NCI-H226 (cell line): ENCODE measurements around the gene SLC39A11.

Experiments
- DNase-seq: peaks from one replicate; pipeline ENCODE4 v3.0.0-alpha.2; 2015

SLC39A11 gene

DNA sequence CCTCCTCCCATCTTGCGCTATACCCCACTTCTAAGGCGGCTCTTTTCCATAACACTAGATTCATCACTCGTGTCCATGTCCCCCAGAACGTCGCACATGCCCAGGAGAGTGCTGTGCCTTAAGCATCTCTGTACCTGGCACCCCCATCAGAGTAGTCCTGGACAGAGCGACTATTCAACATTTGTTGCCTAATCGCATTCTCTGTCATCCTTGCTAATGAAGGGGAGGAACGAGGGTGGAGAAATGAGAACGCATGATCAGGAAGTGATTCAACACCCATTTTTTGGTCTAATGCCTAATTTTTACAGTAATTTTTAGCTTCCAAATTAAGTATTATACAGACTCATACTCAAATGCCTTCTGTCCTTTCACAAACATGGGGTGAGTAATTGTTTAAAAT lies 53.2 kb downstream of the SLC39A11 start:
- DNase-seq, result no peak

DNA sequence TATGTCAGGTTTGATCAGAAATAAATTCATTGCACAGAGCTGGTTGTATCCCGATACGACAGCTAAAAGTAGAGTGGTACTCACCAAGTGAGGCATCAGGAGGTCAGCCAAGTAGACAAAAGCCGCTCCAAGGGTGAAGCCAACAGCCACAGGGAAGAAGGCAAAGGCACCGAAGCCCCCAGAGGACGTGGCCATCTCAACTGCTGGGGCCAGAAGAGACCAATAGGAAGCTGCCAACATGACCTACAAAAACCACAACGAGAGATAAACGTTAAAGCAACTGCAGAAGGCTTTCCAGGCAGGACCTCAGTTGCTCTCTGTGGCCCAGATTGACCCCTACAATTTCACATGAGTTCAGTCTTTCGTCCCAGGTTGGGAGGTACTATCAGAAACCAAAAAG lies 61.0 kb downstream of the SLC39A11 start:
- DNase-seq, result no peak

DNA sequence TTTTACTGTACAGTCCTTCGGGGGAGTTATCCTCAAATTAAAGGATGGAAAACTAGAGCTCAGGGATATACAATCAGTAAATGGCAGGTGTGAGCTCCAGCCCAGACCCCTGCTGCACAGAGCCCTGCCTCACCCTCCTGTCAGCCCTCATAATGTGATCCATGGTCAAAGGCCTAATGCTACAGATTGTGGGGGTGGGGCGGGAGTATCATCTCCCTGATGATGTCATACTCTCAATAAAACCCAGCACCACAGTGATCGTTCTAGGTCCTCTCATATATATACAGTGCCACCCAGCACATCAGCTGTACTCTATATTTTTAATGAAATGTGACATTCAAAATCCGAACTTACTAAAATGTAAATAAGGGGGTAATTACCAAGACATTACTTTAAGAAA lies 61.5 kb downstream of the SLC39A11 start:
- no peak for DNase-seq

DNA sequence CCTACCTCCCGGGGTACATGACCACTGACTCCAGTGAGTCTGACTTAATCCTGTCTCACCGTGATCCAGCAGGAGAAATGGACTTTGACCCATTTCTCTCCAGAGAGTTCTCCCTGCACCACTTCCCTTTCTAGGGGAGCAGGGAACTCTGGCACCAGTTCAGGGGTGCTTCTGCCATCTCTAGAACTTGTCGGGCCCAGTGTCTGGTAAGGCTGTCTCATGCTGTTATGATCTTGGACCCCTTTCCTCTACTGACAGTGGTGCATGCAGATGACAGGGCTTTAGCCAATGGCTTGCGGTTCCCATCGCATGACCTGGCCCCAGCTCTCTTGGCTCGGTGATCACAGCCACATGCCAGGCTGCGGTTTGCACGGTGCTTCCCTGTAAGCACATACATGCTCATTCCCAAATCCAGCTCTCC lies 62.0 kb downstream of the SLC39A11 start:
- DNase-seq, result no peak

DNA sequence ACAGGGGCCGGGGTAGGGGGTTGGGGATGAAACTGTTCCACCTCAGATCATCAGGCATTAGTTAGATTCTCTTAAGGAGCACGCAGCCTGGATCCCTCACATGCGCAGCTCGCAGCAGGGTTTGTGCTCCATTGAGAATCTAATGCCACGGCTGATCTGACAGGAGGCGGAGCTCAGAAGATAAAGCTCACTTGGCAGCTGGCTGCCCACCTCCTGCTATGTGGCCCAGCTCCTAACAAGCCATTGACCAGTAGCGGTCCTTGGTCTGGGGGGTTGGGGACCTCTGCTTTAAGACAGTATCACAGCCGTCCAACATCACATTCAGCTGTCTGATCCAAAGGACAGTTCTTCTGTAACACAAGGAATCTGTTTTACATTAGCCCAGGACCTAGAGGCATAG lies 62.5 kb downstream of the SLC39A11 start:
- DNase-seq, result no peak

DNA sequence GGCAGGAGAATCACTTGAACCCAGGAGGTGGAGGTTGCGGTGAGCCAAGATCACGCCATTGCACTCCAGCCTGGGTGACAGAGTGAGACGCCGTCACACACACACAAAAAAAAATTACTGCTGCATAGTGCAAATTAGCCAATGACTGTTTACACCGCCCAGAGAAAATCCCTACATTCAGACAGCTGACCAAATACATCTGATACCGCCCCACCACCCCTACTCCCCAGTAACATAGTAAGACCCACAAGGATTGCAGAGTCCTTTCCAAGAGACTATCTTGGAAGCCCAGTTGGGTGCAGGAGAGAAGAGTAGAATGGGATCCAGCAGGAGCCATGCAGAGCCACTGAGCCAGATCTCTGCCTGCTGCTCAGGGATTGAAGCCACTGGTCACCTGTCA lies 63.5 kb downstream of the SLC39A11 start:
- DNase-seq, result no peak

DNA sequence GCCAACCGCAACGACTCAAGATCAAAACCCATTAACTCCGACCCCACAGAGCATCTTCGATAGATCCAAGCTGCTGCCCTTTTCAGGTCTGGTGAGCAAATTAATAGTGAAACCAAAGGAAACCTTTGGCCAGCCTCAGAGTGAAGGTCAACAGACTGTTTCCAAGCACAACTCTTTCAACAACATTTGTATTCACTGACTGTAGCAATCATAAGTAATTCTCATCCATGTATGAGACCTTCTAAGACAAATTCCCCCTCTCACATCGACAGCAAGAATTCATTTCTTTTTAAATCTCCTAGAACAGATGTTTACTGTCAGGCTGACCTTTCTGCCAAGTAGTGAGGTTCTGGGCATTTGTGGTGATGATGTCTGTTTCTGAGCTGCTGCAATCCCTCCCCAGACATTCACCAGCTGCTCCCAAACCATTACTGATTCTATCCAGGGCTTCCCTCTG lies 64.2 kb downstream of the SLC39A11 start:
- DNase-seq, result no peak

DNA sequence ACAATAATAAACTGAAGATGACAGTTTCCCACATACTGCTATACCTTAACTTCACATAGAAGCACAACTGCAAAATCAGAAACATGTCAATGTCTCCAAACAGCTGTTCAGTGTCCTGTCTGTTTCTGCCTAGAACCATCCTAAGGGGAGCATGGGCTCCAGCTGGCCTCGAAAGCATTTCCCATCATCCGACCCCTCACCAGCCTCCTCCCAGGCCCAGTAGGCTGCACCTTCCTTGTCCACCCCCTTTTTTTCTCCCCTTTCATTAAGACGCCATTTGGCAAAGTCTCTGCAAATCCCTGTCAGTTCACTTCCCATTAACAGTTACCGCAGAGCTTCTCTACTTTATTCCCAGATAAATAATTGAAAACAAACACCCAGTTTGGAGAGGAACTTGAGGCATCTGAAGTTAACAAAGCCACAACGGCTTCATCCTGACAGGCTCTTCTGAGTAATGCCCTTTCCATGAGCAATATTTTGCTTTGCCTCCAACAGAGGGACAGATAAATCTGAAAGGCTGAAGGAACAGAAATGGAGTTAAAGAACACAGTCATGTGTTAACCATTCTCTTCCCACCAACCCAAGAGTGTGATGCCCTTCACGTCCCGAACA lies 65.3 kb downstream of the SLC39A11 start:
- no peak for DNase-seq

DNA sequence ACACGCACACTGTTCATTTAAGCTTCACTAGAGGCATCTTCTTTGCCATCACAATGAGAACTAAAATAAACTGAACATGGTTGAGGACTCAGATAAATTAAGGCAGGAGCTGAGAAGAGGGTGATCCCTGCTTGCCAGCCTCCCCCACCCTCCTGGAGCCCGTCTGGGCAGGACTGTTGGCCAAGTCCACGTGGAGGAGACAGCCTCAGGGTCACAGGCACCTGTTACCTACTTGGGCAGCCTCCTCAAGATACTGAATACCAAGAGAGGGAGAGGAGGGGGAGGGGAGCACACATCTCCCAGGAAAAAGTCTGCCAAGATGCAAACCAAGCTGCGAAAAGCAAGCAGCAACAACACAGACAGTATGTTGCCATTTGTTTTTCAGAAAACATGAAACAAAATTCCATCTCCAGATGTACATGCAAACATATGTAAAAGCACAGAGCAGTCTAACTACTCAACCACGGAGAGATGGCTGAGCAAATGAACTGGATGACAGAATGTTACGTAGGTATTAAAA lies 67.4 kb downstream of the SLC39A11 start:
- no peak for DNase-seq

DNA sequence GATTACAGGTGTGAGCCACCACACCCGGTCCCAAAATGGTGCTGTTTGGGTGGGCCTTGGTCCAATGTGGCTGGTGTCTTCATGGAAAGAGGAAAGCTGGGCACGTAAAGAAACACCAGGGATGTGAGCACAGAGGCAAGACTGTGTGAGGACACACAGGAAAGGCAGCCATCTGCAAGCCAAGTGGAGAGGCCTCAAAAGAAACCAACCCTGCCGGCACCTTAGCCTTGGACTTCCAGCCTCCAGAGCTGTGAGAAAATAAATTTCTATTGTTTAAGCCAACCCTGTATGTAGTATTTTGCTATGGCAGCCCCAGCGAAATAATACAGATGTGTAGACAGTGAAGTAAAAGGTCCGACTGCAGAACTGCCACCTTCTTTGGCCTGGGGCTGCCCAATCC lies 68.7 kb downstream of the SLC39A11 start:
- DNase-seq, result no peak

DNA sequence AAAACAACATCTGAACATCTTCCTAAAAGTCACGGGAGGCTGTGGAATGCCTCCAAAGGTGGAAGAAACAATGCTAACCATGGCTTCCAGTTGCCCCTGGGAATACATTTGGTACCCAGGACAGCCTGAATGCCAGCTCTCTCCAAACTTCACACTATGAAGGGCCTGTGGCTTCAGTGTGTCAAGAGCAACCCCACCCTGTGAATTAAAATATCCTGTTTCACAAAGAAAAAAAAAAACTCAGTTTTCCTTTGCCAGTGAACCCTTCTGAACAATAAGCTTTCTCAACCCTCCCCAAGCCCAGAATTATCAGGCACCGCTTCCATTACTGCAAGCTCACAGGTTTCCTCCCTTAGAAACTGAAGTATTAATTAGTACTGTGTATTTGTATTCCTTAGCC lies 69.8 kb downstream of the SLC39A11 start:
- DNase-seq, result no peak

DNA sequence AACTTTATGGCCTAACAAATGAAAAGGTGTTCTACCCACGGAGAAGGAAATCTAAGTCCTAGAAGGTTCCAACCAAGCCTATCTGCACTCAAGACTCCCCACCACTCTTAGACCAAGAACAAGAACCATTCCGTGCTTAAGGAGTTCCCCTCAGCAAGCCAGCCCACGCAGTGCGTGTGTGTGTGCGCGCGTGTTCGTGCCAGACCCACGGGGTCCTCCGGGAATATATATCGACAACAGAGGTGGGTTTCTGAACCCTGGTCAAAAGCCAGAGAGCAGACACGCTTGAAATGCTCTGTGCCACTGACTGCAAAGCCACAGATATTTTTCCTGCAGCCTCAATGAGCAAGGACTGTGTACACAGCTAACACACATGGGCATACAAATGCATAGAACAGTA lies 70.7 kb downstream of the SLC39A11 start:
- no peak for DNase-seq

DNA sequence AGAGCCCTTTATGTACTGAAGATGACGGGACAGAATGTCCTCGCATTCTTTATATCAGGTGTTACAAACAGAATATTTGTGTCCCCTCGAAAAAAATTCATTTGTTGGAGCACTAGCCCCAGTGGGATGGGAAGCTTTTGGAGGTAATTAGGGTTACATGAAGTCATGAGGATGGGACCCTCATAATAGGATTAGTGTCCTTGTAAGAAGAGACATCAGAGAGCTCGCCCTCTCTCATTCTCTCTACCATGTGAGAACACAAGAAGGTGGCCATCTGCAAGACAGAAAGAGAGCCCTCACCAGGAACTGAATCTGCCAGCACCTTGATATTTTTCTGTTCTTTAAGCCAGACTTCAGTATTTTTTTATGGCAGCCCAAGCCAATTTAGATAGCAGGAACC lies 72.4 kb downstream of the SLC39A11 start:
- DNase-seq, result no peak

DNA sequence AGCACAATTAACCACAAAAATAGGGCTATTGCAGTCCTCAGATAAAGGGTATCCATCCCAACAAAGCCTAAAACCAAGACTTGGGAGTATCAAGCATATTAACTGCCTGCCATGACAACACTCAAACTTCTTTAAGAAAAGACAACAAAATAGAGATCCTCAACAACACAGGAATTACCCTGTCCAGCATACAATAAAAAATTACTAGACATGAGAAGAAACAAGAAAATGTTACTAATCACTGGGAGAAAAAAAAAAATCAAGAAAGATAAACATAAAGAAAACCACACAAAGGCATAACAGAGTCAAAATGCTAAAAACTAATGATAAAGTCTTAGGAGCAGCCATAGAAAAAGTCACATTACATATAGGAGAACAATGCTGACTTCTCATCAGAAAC lies 73.9 kb downstream of the SLC39A11 start:
- no peak for DNase-seq

DNA sequence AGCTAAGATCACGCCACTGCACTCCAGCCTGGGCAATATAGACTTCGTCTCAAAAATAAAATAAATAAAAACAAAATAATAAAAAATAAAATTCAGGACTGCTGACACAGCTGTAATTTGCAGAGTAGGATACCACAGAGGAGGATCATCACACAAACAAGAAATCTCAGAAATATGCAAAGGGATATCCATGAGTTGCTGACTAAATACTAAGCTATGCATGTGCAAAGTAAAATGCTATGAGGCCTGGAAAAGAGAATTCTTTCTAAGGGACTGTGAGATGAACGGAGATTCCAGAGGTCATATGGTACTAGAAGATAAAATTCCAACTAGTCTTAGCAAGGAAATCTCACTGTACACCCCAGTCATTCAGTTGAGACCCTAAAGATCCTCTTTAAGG lies 74.8 kb downstream of the SLC39A11 start:
- peak; percentile 89 for DNase-seq

DNA sequence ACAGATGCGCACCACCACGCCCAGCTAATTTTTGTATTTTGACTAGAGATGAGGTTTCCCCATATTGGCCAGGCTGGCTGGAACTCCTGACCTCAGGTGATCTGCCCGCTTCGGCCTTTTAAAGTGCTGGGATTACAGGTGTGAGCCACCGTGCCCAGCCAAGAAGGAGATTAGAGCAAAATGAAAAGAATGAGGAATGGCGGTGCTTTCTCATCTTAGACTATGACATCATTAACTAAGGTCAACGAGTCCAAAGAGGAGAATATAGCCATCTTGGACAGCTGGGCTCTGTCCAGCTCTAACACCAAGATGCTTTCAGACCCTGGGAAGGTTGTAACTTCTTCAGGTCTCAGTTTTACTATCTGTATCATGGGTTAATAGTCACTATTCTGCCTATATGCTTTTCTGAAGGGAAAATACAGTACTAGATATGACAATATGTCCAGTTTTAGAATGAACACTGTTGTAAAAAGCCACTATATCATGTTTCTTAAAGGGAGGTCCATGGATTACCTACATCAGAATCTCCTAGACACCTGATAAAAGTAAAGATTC lies 76.7 kb downstream of the SLC39A11 start:
- no peak for DNase-seq

DNA sequence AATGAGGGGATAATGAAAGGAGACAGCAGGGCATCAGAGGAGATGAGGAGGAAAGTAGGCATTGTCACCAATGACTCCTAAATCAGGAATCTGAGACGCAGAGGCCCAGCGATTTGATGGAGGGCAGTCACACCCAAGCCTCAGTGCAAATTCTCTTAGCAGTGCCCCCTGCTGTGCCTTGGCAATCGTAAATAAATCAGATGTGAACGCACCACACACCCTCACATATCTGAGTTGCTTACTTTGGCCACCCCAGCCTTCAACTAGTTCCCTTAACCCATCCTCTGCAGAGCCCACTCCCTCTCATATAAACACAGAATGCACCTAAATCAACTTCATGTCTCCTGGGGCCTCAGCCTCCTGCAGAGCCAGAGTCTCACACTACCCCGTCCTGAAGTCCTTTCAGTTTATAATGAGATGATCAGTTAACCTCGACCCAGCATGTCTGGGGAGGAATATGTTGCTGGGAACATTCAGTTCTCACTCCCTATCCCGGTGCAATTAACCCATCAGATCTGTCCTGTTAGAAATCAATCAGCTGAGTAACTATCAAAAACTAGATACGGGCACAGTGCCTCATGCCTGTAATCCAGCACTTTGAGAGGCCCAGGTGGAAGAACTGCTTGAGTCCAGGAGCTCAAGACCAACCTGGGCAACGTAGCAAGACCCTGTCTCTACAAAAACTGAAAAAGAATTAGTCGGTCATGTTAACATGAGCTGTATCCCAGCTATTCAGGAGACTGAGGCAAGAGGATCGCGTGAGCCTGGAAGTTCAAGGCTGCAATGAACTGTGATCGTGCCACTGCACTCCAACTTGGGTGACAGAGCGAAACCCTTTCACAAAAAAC lies 78.4 kb downstream of the SLC39A11 start:
- DNase-seq, result no peak

DNA sequence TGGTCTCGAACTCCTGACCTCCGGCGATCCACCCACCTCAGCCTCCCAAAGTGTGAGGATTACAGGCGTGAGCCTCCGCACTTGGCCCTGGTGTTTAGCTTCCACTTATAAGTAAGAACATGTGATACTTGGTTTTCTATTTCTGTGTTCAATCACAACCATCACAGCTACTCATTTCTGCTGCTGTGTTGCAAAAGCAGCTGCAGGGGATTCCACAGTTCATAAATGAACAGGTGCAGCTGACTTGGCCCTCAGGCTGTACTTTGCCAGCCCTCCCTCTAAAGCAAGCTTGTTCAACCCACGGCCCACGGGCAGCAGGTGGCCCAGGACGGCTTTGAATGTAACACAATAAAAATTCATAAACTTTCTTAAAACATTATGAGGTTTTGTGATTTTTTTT lies 79.2 kb downstream of the SLC39A11 start:
- DNase-seq, result no peak

DNA sequence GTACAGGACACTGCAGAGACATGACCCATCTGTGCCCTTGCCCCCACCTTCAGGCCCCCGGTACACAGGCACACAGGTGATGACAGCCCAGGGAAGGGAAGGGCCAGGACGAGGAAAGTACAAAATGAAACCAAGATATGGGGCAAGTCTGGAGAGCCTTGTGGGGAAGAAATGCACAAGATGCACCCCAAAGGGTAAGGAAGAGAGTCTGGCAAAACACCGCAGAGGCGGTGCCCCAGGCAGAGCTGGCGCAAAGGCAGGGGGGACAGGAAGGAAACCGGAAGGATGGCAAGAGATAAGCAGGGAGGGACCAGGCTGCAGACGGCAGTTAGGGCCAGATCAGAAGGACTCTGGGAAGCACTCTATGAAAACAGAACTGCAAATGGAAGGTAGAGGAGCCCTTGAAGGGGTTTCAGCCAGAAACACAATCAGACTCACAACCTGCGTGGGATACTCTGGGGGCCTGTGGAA lies 81.4 kb downstream of the SLC39A11 start:
- no peak for DNase-seq

DNA sequence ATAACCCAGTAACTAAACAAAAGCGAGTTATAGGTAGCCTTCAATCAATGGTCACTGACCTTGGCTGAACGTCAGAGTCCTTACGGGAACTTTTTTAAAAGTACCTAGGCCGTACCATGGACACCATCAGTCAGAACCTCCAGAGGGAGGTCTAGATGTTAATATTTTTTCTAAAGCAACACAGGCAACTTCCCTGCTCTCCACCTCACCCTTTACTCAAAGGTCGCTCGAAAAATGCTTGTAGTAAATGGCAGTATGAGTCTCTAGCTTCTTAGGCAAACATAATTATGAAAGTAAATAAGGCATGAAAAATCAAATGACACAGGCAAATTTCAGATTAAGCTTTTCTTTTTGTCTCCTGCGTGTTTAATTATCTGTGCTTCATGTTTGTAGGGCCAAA lies 82.1 kb downstream of the SLC39A11 start:
- DNase-seq, result no peak

DNA sequence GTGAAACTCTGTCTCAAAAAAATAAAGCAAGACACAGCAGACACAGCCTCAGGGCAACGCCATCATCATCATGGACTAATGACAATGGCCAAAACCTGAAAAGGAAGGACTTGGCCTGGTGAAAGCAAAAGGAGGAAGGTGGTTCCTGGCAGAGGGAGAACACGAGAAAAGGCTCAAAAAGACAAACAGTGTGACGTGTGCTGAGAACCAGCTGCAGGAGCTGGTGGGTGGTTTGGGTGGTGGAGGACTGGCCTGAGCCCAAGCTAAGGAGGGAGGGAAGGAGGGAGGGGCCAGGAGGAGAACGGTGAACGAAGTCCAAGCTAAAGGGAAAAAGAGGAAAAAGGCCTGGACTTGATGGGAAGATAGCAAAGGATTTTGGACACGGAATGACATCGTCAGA lies 85.1 kb downstream of the SLC39A11 start:
- no peak for DNase-seq

DNA sequence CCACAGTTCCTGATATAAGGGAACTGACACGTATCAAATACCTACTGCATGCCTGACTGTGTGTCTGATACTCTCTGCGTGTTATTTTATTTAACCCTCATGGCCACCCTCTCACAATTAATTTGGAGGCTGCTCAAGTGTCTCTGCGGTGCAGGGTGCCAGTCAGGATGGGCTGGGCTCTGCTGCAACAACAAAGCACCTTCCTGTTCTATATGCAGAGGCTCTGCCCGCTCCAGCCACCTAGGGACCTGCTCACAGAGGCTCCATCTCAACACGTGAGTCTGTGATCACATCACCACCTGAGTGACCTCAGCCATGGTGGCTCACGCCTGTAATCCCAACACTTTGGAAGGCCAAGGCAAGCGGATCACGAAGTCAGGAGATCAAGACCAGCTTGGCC lies 87.1 kb downstream of the SLC39A11 start:
- DNase-seq, result no peak

DNA sequence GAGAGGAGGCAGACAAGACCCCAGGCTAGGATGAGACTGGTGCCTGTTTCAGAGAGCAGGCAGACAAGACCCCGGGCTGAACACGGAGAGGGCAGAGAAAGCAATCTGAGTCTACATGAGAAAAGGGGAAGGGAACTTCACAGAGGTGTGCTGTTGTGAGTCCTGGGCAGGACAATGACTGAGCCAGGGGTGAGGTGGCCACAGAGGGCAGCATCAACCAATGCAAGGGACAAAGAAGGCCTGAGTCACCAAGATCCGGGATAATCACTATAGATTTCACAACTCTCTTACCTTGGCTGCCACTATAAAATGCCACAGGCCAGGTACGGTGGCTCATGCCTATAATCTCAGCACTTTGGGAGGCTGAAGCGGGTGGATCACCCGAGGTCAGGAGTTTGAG lies 89.0 kb downstream of the SLC39A11 start:
- DNase-seq, result no peak

DNA sequence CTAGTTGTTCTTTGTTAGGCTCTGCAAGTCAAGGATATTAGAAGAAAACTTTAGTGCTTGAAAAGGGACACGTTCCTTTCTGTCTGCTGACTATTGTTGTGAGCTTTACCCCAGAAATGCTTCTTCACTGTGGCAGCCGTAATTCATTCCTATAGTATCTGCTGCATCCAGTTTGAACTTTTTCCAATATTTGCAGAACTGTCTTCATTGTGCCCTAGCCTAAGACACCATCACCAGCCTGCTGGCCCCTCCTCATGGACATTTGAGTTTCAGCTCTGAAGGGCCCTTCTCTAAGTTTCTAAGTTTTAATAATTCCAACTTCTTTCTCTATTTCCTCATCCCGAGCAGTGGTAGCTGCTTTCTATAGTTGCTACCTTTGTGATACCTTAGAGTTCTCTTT lies 91.7 kb downstream of the SLC39A11 start:
- DNase-seq, result no peak
